Gastrocnemius medialis (tissue), 4 donors: ENCODE data around the gene DOK3.

ENCODE experiments used
- POLR2A ChIP-seq, 2 donors: fragments of 450-650 bp; IDR thresholded peaks; one replicate each; pipeline ENCODE4 v1.6.1; 2017; ENCODE audit warnings: antibody characterized with exemption in 2 of 2, mild to moderate bottlenecking in 2 of 2, moderate library complexity in 2 of 2
- TF ChIP-seq, protein P1 (sequence below), 5 experiments: fragments of 450-650 bp in 3 of 5; fragments of 200-600 bp in 2 of 5; sonication (generic) in 2 of 5; IDR thresholded peaks in 4 of 5; conservative IDR thresholded peaks in 1 of 5; 1 replicate in 4 of 5; 2 replicates in 1 of 5; pipeline ENCODE4 v1.5.1; 2016 to 2019; ENCODE audit warnings: antibody characterized with exemption in 5 of 5, mild to moderate bottlenecking in 3 of 5, moderate library complexity in 3 of 5

DNA sequence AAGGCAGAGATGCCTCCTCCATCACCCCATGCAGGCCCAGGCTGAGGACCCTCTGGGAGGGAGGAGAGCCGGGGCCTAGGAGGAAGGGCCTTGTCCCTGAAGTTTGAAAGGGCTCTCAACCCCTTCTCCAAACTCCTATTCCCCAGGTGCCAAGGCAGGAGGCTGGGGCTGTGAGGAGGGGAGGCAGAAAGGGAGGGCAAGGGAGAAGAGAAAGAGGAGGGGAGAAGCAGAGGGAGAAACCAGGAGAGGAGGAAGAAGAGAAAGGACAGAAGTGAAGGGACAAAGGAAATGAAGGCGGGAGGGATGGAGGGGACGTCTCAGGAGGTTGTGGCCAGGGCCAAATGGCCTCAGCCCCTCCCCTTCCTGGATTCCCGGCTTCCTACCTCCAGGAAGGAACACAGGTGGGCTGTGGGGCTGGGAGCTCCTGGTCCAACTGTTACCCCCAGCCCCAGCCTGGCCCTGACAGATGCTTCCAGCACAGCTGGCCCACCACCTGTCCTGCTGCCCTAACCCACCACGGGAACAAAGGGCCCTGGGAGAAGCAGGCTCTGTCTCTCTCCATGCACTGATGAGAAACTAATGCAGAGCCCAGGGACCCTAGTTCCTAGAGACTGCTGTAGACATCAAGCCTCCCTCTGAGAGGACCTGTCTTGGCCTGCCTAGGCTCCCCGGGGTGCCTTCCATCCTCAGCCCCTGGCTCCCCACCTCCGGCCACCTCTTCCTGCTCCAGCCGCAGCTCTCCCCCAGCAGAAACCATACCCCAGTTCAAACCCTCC lies 39.7 kb downstream of the DOK3 start:
- TF ChIP-seq, protein P1, sequence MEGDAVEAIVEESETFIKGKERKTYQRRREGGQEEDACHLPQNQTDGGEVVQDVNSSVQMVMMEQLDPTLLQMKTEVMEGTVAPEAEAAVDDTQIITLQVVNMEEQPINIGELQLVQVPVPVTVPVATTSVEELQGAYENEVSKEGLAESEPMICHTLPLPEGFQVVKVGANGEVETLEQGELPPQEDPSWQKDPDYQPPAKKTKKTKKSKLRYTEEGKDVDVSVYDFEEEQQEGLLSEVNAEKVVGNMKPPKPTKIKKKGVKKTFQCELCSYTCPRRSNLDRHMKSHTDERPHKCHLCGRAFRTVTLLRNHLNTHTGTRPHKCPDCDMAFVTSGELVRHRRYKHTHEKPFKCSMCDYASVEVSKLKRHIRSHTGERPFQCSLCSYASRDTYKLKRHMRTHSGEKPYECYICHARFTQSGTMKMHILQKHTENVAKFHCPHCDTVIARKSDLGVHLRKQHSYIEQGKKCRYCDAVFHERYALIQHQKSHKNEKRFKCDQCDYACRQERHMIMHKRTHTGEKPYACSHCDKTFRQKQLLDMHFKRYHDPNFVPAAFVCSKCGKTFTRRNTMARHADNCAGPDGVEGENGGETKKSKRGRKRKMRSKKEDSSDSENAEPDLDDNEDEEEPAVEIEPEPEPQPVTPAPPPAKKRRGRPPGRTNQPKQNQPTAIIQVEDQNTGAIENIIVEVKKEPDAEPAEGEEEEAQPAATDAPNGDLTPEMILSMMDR (IDR thresholded peaks at IDR 0.05 in 4 of 5, conservative IDR thresholded peaks at IDR 0.05 in 1 of 5) = no peak
- TF ChIP-seq POLR2A (IDR thresholded peaks at IDR 0.05) = no peak
